ENCODE results near the gene EEF1A1.
"Not testable (repeated sequence)": the region's sequence is repeated elsewhere in the genome, so short reads cannot be mapped to it uniquely, and the experiment has no call there.

Gene EEF1A1
- total RNA-seq = 9,003 to 13,679 reads per million in 2 donors

GRCh38 chr6:73520688-73521350, at the start of gene EEF1A1:
Gene EEF1A1, minus strand, starts transcription at chr6:73521032. Its CDS starts 1,006 bp downstream, at chr6:73520026.
- peak; percentile 96 to 100 (median 100) for DNase-seq

- no peak for DNase-seq
Measured at GRCh38 chr6:73569121-73569520, 48.3 kb upstream of the EEF1A1 start.

- no peak for DNase-seq
Measured at GRCh38 chr6:73566954-73567591, 46.2 kb upstream of the EEF1A1 start.

GRCh38 chr6:73566486-73566871, 45.6 kb upstream of the EEF1A1 start:
- not testable (repeated sequence) for DNase-seq

- DNase-seq = no peak
Measured at GRCh38 chr6:73565767-73566485, 45.1 kb upstream of the EEF1A1 start.

GRCh38 chr6:73564578-73565345, 43.9 kb upstream of the EEF1A1 start:
- DNase-seq = no peak

GRCh38 chr6:73562558-73562957, 41.7 kb upstream of the EEF1A1 start:
- DNase-seq = no peak

- no peak for DNase-seq
Measured at GRCh38 chr6:73560853-73561407, 40.1 kb upstream of the EEF1A1 start.

- DNase-seq = no peak
Measured at GRCh38 chr6:73560182-73560732, 39.4 kb upstream of the EEF1A1 start.

- not testable (repeated sequence) for DNase-seq
Measured at GRCh38 chr6:73559399-73559794, 38.6 kb upstream of the EEF1A1 start.

- no peak for DNase-seq
Measured at GRCh38 chr6:73558624-73559398, 38.0 kb upstream of the EEF1A1 start.

GRCh38 chr6:73556836-73557235, 36.0 kb upstream of the EEF1A1 start:
- DNase-seq = no peak

GRCh38 chr6:73555380-73555949, 34.6 kb upstream of the EEF1A1 start:
- not testable (repeated sequence) for DNase-seq

GRCh38 chr6:73551115-73551514, 30.3 kb upstream of the EEF1A1 start:
- DNase-seq = not testable (repeated sequence)

- no peak for DNase-seq
Measured at GRCh38 chr6:73548458-73549446, 27.9 kb upstream of the EEF1A1 start.

GRCh38 chr6:73547036-73547435, 26.2 kb upstream of the EEF1A1 start:
- DNase-seq = no peak

GRCh38 chr6:73542891-73543290, 22.1 kb upstream of the EEF1A1 start:
- DNase-seq = no peak

GRCh38 chr6:73542481-73542880, 21.6 kb upstream of the EEF1A1 start:
- not testable (repeated sequence) for DNase-seq

GRCh38 chr6:73538116-73538779, 17.4 kb upstream of the EEF1A1 start:
- DNase-seq = no peak

Data from T-helper 2 cell (primary cell).